Adipocyte (in vitro differentiated cells): ENCODE measurements around the gene EID2B.

Experiments used
- DNase-seq: peaks from one replicate; pipeline ENCODE4 v3.0.0-alpha.2; 2015; ENCODE audit warnings: low read depth
- H3K27me3 ChIP-seq: replicated peaks from 2 replicates; pipeline ENCODE4 v1.7.0; 2013; ENCODE audit warnings: mild to moderate bottlenecking, low read length, moderate library complexity; ENCODE audit not compliant: control insufficient read depth, insufficient read depth
- H3K36me3 ChIP-seq: 2 replicates; pipeline ENCODE4 v1.7.0; 2013; ENCODE audit warnings: low read length, mild to moderate bottlenecking, moderate library complexity; ENCODE audit not compliant: control insufficient read depth, insufficient read depth, severe bottlenecking
- H3K4me1 ChIP-seq: 2 replicates; pipeline ENCODE4 v1.7.0; 2013; ENCODE audit warnings: mild to moderate bottlenecking, low read length, moderate library complexity; ENCODE audit not compliant: control insufficient read depth, insufficient read depth
- H3K4me3 ChIP-seq: 2 replicates; pipeline ENCODE4 v1.7.0; 2013; ENCODE audit warnings: mild to moderate bottlenecking, low read length, moderate library complexity
- H3K9ac ChIP-seq: 2 replicates; pipeline ENCODE4 v1.7.0; 2013; ENCODE audit warnings: mild to moderate bottlenecking, low read length, moderate library complexity
- H3K9me3 ChIP-seq: 2 replicates; pipeline ENCODE4 v1.7.0; 2013; ENCODE audit warnings: mild to moderate bottlenecking, low read length, moderate library complexity; ENCODE audit not compliant: control insufficient read depth

Gene EID2B

GRCh38 chr19:39508629-39509028 lies 24.0 kb downstream of the EID2B start:
- peaks cover 51% of the 10 kb centered on the region for H3K27me3 ChIP-seq
- no peaks in the 10 kb centered on the region for H3K36me3 ChIP-seq
- H3K9ac ChIP-seq = no peak overlapping the region
- H3K9me3 ChIP-seq = peaks cover 3% of the 10 kb centered on the region
- H3K4me1 ChIP-seq = no peaks in the 10 kb centered on the region
- H3K4me3 ChIP-seq = no peak overlapping the region
- DNase-seq = no peak

DNA sequence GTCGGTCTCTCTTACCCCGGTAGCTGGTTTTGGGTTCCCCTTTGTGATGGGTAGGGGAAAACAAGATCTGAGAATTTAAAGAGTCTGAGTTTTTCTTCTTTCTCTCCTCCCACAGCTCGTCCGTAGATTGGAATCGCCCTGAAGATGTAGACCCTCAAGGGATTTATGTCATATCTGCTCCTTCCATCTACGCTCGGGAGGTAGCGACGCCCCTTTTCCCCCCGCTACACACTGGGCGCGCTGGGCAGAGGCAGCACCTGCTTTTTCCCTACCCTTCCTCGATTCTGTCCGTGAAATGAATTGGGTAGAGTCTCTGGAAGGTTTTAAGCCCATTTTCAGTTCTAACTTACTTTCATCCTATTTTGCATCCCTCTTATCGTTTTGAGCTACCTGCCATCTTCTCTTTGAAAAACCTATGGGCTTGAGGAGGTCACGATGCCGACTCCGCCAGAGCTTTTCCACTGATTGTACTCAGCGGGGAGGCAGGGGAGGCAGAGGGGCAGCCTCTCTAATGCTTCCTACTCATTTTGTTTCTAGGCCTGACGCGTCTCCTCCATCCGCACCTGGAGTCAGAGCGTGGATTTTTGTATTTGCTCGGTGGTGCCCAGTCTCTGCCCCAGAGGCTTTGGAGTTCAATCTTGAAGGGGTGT lies 24.8 kb downstream of the EID2B start:
- Histone ChIP-seq H3K9me3 (peaks cover 1% of the 10 kb centered on the region), H3K36me3 (no peaks in the 10 kb centered on the region), H3K27me3 (peaks cover 51% of the 10 kb centered on the region), H3K4me1 (no peaks in the 10 kb centered on the region), H3K9ac (no peak overlapping the region), H3K4me3 (peak overlapping the region; percentile 76)
- DNase-seq = no peak

DNA sequence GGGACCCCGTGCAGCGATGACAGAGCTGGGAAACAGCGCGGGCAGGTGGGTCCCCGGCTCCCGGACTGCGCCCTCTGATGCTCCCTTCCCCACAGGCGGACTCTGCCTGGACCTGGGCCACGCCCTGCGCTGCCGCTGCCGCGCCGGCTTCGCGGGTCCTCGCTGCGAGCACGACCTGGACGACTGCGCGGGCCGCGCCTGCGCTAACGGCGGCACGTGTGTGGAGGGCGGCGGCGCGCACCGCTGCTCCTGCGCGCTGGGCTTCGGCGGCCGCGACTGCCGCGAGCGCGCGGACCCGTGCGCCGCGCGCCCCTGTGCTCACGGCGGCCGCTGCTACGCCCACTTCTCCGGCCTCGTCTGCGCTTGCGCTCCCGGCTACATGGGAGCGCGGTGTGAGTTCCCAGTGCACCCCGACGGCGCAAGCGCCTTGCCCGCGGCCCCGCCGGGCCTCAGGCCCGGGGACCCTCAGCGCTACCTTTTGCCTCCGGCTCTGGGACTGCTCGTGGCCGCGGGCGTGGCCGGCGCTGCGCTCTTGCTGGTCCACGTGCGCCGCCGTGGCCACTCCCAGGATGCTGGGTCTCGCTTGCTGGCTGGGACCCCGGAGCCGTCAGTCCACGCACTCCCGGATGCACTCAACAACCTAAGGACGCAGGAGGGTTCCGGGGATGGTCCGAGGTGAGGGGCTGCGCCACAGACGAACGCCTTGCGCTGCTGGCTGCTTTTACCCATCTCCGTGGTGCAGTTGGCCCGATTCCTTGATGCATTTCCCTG lies 25.5 kb downstream of the EID2B start:
- no peaks in the 10 kb centered on the region for H3K4me1 ChIP-seq
- no peak overlapping the region for H3K9ac ChIP-seq
- H3K9me3 ChIP-seq = no peaks in the 10 kb centered on the region
- H3K27me3 ChIP-seq = peaks cover 46% of the 10 kb centered on the region
- peak overlapping the region; percentile 76 for H3K4me3 ChIP-seq
- DNase-seq = peak; percentile 70
- H3K36me3 ChIP-seq = no peaks in the 10 kb centered on the region

DNA sequence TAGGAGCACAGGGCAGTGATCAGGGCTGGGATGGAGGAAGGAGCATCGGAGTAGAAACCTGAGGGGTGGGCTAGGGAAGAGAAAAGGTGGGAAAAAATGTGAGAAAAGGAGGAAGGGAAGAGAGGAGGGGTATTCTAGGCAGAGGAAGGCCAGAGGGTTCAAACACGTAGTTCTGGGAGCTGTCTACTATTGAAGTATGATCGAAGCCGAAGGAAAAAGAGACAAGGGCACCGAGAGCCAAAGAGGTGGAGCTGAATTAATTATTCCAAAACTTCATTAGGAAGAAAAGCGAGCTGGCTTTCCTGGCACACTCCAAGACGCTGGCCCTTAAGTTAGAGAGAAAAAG lies 26.1 kb downstream of the EID2B start:
- peaks cover 44% of the 10 kb centered on the region for H3K27me3 ChIP-seq
- H3K9ac ChIP-seq = no peak overlapping the region
- H3K36me3 ChIP-seq = no peaks in the 10 kb centered on the region
- no peaks in the 10 kb centered on the region for H3K9me3 ChIP-seq
- DNase-seq = no peak
- H3K4me3 ChIP-seq = peak overlapping the region; percentile 76
- H3K4me1 ChIP-seq = no peaks in the 10 kb centered on the region

DNA sequence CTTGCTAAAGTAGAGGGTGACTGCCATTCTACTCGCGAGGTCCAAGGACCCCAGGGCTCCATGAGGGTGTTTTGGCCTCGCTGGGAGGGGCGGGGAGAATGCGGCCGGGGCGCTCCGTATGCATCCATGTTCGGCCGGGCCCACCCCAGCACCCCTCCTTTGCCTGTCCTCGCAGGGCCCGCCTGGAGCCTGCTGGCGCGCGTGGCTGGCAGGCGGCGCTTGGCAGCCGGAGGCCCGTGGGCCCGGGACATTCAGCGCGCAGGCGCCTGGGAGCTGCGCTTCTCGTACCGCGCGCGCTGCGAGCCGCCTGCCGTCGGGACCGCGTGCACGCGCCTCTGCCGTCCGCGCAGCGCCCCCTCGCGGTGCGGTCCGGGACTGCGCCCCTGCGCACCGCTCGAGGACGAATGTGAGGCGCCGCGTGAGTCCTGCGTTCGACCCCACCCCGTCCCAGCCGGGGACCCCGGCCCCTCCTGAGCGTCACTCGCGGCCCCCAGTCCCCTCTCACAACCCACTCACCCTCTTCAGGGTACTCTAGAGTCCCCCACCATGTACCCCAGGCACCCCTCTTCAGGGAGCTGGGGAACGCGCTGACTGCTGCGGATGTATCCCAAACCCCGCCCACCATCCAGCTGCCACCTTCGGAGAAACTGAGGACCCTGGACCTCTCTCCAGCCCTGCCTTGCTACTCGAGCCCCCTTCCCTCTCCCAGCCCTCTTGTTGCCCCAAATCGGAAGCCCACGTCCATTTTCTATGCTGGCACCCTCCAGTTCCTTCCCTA lies 29.8 kb downstream of the EID2B start:
- Histone ChIP-seq H3K27me3 (peaks cover 59% of the 10 kb centered on the region), H3K9me3 (no peaks in the 10 kb centered on the region), H3K9ac (no peak overlapping the region), H3K4me3 (no peak overlapping the region), H3K36me3 (no peaks in the 10 kb centered on the region), H3K4me1 (peaks cover 7% of the 10 kb centered on the region)
- DNase-seq = peak; percentile 79

DNA sequence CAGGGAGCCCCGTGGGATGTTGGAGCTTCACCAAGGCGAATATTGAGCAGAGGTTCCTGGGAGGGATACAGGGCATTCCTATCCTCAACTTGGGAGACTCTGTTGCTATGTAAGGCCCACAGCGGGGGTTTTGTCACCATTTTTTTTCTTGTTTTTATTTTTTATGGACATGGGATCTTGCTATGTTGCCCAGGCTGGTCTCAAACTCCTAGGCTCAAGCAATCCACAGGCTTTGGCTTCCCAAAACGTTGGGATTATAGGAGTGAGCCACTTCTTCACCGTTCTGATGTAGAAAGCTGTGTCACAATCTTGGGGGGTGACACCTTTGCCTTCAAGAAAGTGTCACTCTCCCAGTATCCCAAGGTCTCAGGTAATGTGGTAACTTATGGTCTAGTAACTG lies 31.3 kb downstream of the EID2B start:
- H3K27me3 ChIP-seq = peaks cover 65% of the 10 kb centered on the region

GRCh38 chr19:39500543-39500942 lies 32.1 kb downstream of the EID2B start:
- H3K4me1 ChIP-seq = peaks cover 7% of the 10 kb centered on the region
- H3K9me3 ChIP-seq = no peaks in the 10 kb centered on the region
- H3K9ac ChIP-seq = no peak overlapping the region
- no peak for DNase-seq
- no peaks in the 10 kb centered on the region for H3K36me3 ChIP-seq
- no peak overlapping the region for H3K4me3 ChIP-seq
- peaks cover 60% of the 10 kb centered on the region for H3K27me3 ChIP-seq

More for the DNA sequence above, 31.3 kb downstream of the EID2B start:
- H3K36me3 ChIP-seq = no peaks in the 10 kb centered on the region
- no peak overlapping the region for H3K4me3 ChIP-seq
- H3K9me3 ChIP-seq = no peaks in the 10 kb centered on the region
- peaks cover 7% of the 10 kb centered on the region for H3K4me1 ChIP-seq
- H3K9ac ChIP-seq = no peak overlapping the region
- DNase-seq = no peak

DNA sequence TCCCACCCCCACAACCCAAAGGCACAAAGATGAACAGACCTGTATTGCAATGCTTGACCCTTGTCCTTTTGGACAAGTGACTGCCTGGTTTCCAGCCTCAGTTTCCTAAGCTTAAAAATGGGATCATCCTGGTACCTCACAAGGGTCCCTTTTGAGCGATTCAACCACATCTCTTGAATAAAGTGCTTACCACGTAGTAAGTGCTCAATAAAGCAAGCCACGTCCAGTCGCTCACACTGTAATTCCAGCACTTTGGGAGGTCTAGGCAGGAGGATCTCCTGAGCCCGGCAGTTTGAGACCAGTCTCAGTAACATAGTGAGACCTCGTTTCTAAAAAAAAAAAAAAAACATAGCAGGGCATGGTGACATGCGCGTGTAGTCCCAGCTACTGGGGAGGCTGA lies 32.7 kb downstream of the EID2B start:
- Histone ChIP-seq H3K27me3 (peaks cover 54% of the 10 kb centered on the region), H3K4me3 (no peak overlapping the region)

GRCh38 chr19:39498798-39499642 lies 33.6 kb downstream of the EID2B start, which contains the start of gene DLL3:
TSS of gene DLL3 (plus strand) at chr19:39498947. CDS start at chr19:39498975, 28 bp downstream.
- no peaks in the 10 kb centered on the region for H3K36me3 ChIP-seq
- peak within 1 kb of the TSS; percentile 27 for H3K4me3 ChIP-seq
- H3K27me3 ChIP-seq = peaks cover 46% of the 10 kb centered on the region
- H3K9ac ChIP-seq = no peak within 1 kb of the TSS
- H3K9me3 ChIP-seq = no peaks in the 10 kb centered on the region
- H3K4me1 ChIP-seq = peaks cover 7% of the 10 kb centered on the region
- DNase-seq = peak; percentile 29

More for the DNA sequence above, 32.7 kb downstream of the EID2B start:
- peaks cover 7% of the 10 kb centered on the region for H3K4me1 ChIP-seq
- H3K9ac ChIP-seq = no peak overlapping the region
- H3K36me3 ChIP-seq = no peaks in the 10 kb centered on the region
- no peaks in the 10 kb centered on the region for H3K9me3 ChIP-seq
- no peak for DNase-seq

DNA sequence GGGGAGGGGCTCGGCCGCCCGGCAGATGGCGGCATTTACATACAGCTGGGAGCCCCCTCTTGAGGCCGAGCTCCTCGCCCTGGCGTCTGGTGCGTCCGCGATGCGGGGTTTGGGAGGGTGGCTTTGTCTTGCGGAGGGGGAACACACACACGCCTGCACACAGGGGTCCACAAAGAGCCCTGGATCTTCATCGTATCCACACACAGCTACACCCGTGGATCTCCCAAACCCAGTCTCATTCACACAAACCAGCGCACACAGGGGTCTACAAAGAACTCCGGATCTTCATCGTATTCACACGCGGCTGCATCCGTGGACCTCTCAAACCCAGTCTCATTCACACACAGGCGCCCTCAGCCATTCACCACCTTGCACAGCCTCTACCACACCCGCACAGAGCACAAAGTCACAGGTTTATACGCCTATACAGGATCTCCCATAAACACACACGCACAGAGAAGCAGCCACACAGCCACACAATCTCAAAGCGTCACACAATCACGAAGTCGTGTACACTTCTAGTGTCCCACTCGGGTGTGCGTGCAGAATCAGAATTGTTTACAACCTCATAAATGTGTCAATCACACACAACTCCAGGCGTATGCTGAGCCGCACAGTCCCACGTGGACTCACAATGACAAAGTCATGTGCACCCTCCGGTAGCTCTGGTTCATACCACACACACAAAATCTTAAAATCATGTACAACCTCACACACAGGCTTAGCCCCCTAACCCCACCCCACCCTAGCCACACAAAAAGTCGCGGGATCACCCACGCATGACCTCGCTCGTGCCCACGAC lies 34.5 kb downstream of the EID2B start:
- Histone ChIP-seq H3K27me3 (peaks cover 37% of the 10 kb centered on the region), H3K4me1 (peaks cover 7% of the 10 kb centered on the region), H3K9me3 (no peaks in the 10 kb centered on the region), H3K36me3 (no peaks in the 10 kb centered on the region), H3K9ac (no peak overlapping the region), H3K4me3 (peak overlapping the region; percentile 27)
- DNase-seq = peak; percentile 60
